ENCODE results near the gene LEMD1. TPM values are rescaled to one million over a fixed set of nuclear protein-coding genes. Genes with fewer than 3 reads are reported as not detected.

The LEMD1 gene
- total RNA-seq, 1 experiment from 2014 or later: 16.7 TPM

GRCh38 chr1:205343431-205344065, 78.3 kb downstream of the LEMD1 start:
- Histone ChIP-seq H3K27me3 (ENCODE audit: insufficient read depth, low read depth) (peaks cover 13% of the 10 kb centered on the region), H3K9me3 (ENCODE audit: insufficient read depth, low read depth) (no peaks in the 10 kb centered on the region), H3K9me2 (ENCODE audit: insufficient read depth) (no peaks in the 10 kb centered on the region), H3K4me1 (replicated peaks; ENCODE audit: insufficient read depth) (peaks cover 8% of the 10 kb centered on the region), H3K79me2 (ENCODE audit: low read depth) (no peaks in the 10 kb centered on the region), H4K20me1 (ENCODE audit: insufficient read depth) (no peaks in the 10 kb centered on the region), H3K4me3 (no peak overlapping the region), H2AFZ (no peak overlapping the region), H3F3A (ENCODE audit: insufficient read depth, low read depth) (no peaks in the 10 kb centered on the region), H3K4me2 (no peak overlapping the region), H3K36me3 (ENCODE audit: low read depth) (no peaks in the 10 kb centered on the region), H3K27ac (no peak overlapping the region)
- TF ChIP-seq CTCF (conservative IDR thresholded peaks at IDR 0.05) (no peak), EZH2 (IDR thresholded peaks at IDR 0.05; ENCODE audit: low read depth) (no peak)
- BruUV-seq (replicated peaks): no TSS peak
- POLR2A ChIA-PET (ENCODE audit: unreplicated experiment): no interaction called here
- intact Hi-C loops (cut with micrococcal nuclease; ENCODE audit: unreplicated experiment): no loop called here
- DNase-seq: no peak
- CTCF ChIA-PET: no interaction called here

- H3K27ac ChIP-seq: no peak overlapping the region
- H3K36me3 ChIP-seq (ENCODE audit: low read depth): no peaks in the 10 kb centered on the region
- TF ChIP-seq EZH2 (IDR thresholded peaks at IDR 0.05; ENCODE audit: low read depth): no peak
- TF ChIP-seq CTCF (conservative IDR thresholded peaks at IDR 0.05): no peak
- no peaks in the 10 kb centered on the region for H3F3A ChIP-seq (ENCODE audit: insufficient read depth, low read depth)
- H3K27me3 ChIP-seq (ENCODE audit: insufficient read depth, low read depth): peaks cover 13% of the 10 kb centered on the region
- DNase-seq: no peak
- POLR2A ChIA-PET (ENCODE audit: unreplicated experiment): no interaction called here
- no peak overlapping the region for H3K4me3 ChIP-seq
- intact Hi-C loops (cut with micrococcal nuclease; ENCODE audit: unreplicated experiment): no loop called here
- no peaks in the 10 kb centered on the region for H3K9me3 ChIP-seq (ENCODE audit: insufficient read depth, low read depth)
- H3K4me1 ChIP-seq (replicated peaks; ENCODE audit: insufficient read depth): peaks cover 8% of the 10 kb centered on the region
- no peaks in the 10 kb centered on the region for H4K20me1 ChIP-seq (ENCODE audit: insufficient read depth)
- H3K4me2 ChIP-seq: no peak overlapping the region
- no peaks in the 10 kb centered on the region for H3K79me2 ChIP-seq (ENCODE audit: low read depth)
- H3K9me2 ChIP-seq (ENCODE audit: insufficient read depth): no peaks in the 10 kb centered on the region
- BruUV-seq (replicated peaks): no TSS peak
- CTCF ChIA-PET: no interaction called here
- no peak overlapping the region for H2AFZ ChIP-seq
Observed at GRCh38 chr1:205342986-205343385, 78.9 kb downstream of the LEMD1 start.

- Histone ChIP-seq H3K79me2 (ENCODE audit: low read depth) (no peaks in the 10 kb centered on the region), H2AFZ (no peak overlapping the region), H3F3A (ENCODE audit: insufficient read depth, low read depth) (no peaks in the 10 kb centered on the region), H3K4me2 (no peak overlapping the region), H3K27ac (no peak overlapping the region), H3K4me1 (replicated peaks; ENCODE audit: insufficient read depth) (peaks cover 8% of the 10 kb centered on the region), H3K27me3 (ENCODE audit: insufficient read depth, low read depth) (peaks cover 13% of the 10 kb centered on the region), H3K4me3 (no peak overlapping the region), H4K20me1 (ENCODE audit: insufficient read depth) (no peaks in the 10 kb centered on the region), H3K9me3 (ENCODE audit: insufficient read depth, low read depth) (no peaks in the 10 kb centered on the region), H3K9me2 (ENCODE audit: insufficient read depth) (no peaks in the 10 kb centered on the region), H3K36me3 (ENCODE audit: low read depth) (no peaks in the 10 kb centered on the region)
- no TSS peak for BruUV-seq (replicated peaks)
- DNase-seq: no peak
- TF ChIP-seq EZH2 (IDR thresholded peaks at IDR 0.05; ENCODE audit: low read depth): no peak
- no peak for TF ChIP-seq CTCF (conservative IDR thresholded peaks at IDR 0.05)
- POLR2A ChIA-PET (ENCODE audit: unreplicated experiment): interaction anchor here (0.5 kb wide), 1 partner anchor 295 kb away, joined by 14 read pairs; no protein-coding TSS in a partner anchor
- intact Hi-C loops (cut with micrococcal nuclease; ENCODE audit: unreplicated experiment): no loop called here
- CTCF ChIA-PET: interaction anchor here (0.7 kb wide), 1 partner anchor 509 kb away, joined by 3 read pairs; no protein-coding TSS in a partner anchor
Observed at GRCh38 chr1:205340676-205341075, 81.2 kb downstream of the LEMD1 start.

All from PC-9 (cell line).